Activated CD4-positive, alpha-beta memory T cell treated with anti-CD3 and anti-CD28 coated beads for 36 hours (primary cell): ENCODE data around the gene GDE1. TPM values are rescaled to one million over a fixed set of nuclear protein-coding genes. Genes with fewer than 3 reads are reported as not detected.
"Not testable (repeated sequence)": the region's sequence is repeated elsewhere in the genome, so short reads cannot be mapped to it uniquely, and the experiment has no call there.

Experiments
- CTCF ChIA-PET: fragments of 350-600 bp; sonication (Branson Sonifier 250); formaldehyde crosslinking; loops from one replicate; lab custom pipeline; 2021; ENCODE audit warnings: antibody characterized with exemption, inconsistent platforms; lab: Charles Lee
- POLR2A ChIA-PET: fragments of 350-600 bp; sonication (Branson Sonifier 250); formaldehyde crosslinking; loops from one replicate; lab custom pipeline; 2021; ENCODE audit warnings: antibody characterized with exemption; lab: Charles Lee
- DNase-seq: peaks from one replicate; pipeline ENCODE4 v3.0.0-alpha.2; 2020
- H3K27ac Mint-ChIP-seq: one replicate; pipeline ENCODE4 v1.8.0; 2021; ENCODE audit warnings: mixed read lengths
- H3K27me3 Mint-ChIP-seq: one replicate; pipeline ENCODE4 v1.8.0; 2021; ENCODE audit warnings: mixed read lengths
- H3K36me3 Mint-ChIP-seq: one replicate; pipeline ENCODE4 v1.8.0; 2021; ENCODE audit warnings: mixed read lengths
- H3K4me1 Mint-ChIP-seq: one replicate; pipeline ENCODE4 v1.8.0; 2021; ENCODE audit warnings: low read depth, mixed read lengths
- H3K4me3 Mint-ChIP-seq: one replicate; pipeline ENCODE4 v1.8.0; 2021; ENCODE audit warnings: mild to moderate bottlenecking, mixed read lengths
- H3K9me3 Mint-ChIP-seq: one replicate; pipeline ENCODE4 v1.8.0; 2021; ENCODE audit warnings: mixed read lengths
- intact Hi-C: fragments of 100-400 bp; cut with micrococcal nuclease; formaldehyde crosslinking; loops from one replicate; pipeline ENCODE4 v1.15.1; 2023
- total RNA-seq, 2 experiments: library from RNA; stranded (reverse); gene quantifications; one replicate each; pipeline ENCODE4 v1.2.3, GENCODE V29; 2021

GDE1 gene
- total RNA-seq, 2 experiments from 2014 or later = 18.4 to 19.0 TPM

- H3K27ac Mint-ChIP-seq, POLR2A ChIA-PET, H3K4me1 Mint-ChIP-seq, H3K9me3 Mint-ChIP-seq, DNase-seq, intact Hi-C loops, H3K27me3 Mint-ChIP-seq, H3K4me3 Mint-ChIP-seq: not testable (repeated sequence)
- CTCF ChIA-PET = interaction anchor here (1.1 to 2.1 kb wide), 2 partner anchors 12 to 14 kb away, joined by 3 to 7 read pairs; partner anchors contain the start of gene VPS35L
- H3K36me3 Mint-ChIP-seq = peaks cover 46% of the 10 kb centered on the region
Measured at GRCh38 chr16:19543278-19543996, 21.5 kb upstream of the GDE1 start.

- POLR2A ChIA-PET = no interaction called here
- H3K36me3 Mint-ChIP-seq = peaks cover 45% of the 10 kb centered on the region
- CTCF ChIA-PET = interaction anchor here (0.8 to 2.1 kb wide), 3 partner anchors 13 to 18 kb away, joined by 3 to 7 read pairs (median 3); partner anchors contain the start of gene VPS35L
- no peak for DNase-seq
- intact Hi-C loops = no loop called here
- H3K27ac Mint-ChIP-seq = no peak overlapping the region
- H3K9me3 Mint-ChIP-seq = no peaks in the 10 kb centered on the region
- no peaks in the 10 kb centered on the region for H3K4me1 Mint-ChIP-seq
- no peak overlapping the region for H3K4me3 Mint-ChIP-seq
- H3K27me3 Mint-ChIP-seq = no peaks in the 10 kb centered on the region
Measured at GRCh38 chr16:19542138-19542821, 20.4 kb upstream of the GDE1 start.

GRCh38 chr16:19540241-19540970 lies 18.5 kb upstream of the GDE1 start:
- H3K9me3 Mint-ChIP-seq = no peaks in the 10 kb centered on the region
- CTCF ChIA-PET = interaction anchor here (1.2 kb wide), 1 partner anchor 44 kb away, joined by 3 read pairs; no protein-coding TSS in a partner anchor
- peaks cover 55% of the 10 kb centered on the region for H3K36me3 Mint-ChIP-seq

GRCh38 chr16:19532601-19533000 lies 10.7 kb upstream of the GDE1 start:
- Mint-ChIP-seq H3K4me3 (no peak overlapping the region), H3K4me1 (no peaks in the 10 kb centered on the region), H3K27me3 (no peaks in the 10 kb centered on the region), H3K9me3 (no peaks in the 10 kb centered on the region), H3K27ac (no peak overlapping the region), H3K36me3 (peaks cover 42% of the 10 kb centered on the region)
- ChIA-PET POLR2A (interaction anchor here (1.5 kb wide), 1 partner anchor 8 kb away, joined by 3 read pairs; no protein-coding TSS in a partner anchor), CTCF (no interaction called here)
- no peak for DNase-seq
- intact Hi-C loops = no loop called here

More at GRCh38 chr16:19540241-19540970, 18.5 kb upstream of the GDE1 start:
- H3K4me1 Mint-ChIP-seq = no peaks in the 10 kb centered on the region
- intact Hi-C loops = no loop called here
- POLR2A ChIA-PET = no interaction called here
- DNase-seq = no peak
- no peak overlapping the region for H3K27ac Mint-ChIP-seq
- H3K27me3 Mint-ChIP-seq = no peaks in the 10 kb centered on the region
- H3K4me3 Mint-ChIP-seq = no peak overlapping the region

- Mint-ChIP-seq H3K9me3 (no peaks in the 10 kb centered on the region), H3K27me3 (no peaks in the 10 kb centered on the region), H3K27ac (no peak overlapping the region), H3K4me3 (no peak overlapping the region), H3K4me1 (peaks cover 8% of the 10 kb centered on the region), H3K36me3 (peaks cover 26% of the 10 kb centered on the region)
- intact Hi-C loops = no loop called here
- no peak for DNase-seq
- ChIA-PET POLR2A (no interaction called here), CTCF (interaction anchor here (1.0 kb wide), 1 partner anchor 26 kb away, joined by 4 read pairs; no protein-coding TSS in a partner anchor)
Measured at GRCh38 chr16:19528666-19529065, 6.8 kb upstream of the GDE1 start.

- H3K27me3 Mint-ChIP-seq = no peaks in the 10 kb centered on the region
- no peak for DNase-seq
- H3K36me3 Mint-ChIP-seq = peaks cover 16% of the 10 kb centered on the region
- peaks cover 13% of the 10 kb centered on the region for H3K4me1 Mint-ChIP-seq
- no peak overlapping the region for H3K27ac Mint-ChIP-seq
- H3K4me3 Mint-ChIP-seq = no peak overlapping the region
- intact Hi-C loops = no loop called here
- ChIA-PET POLR2A (interaction anchor here (0.6 kb wide), 1 partner anchor 66 kb away, joined by 3 read pairs; no protein-coding TSS in a partner anchor), CTCF (interaction anchor here (0.6 to 1.1 kb wide), 2 partner anchors 24 to 229 kb away, joined by 3 read pairs; no protein-coding TSS in a partner anchor)
- H3K9me3 Mint-ChIP-seq = no peaks in the 10 kb centered on the region
Measured at GRCh38 chr16:19527161-19527560, 5.3 kb upstream of the GDE1 start.

GRCh38 chr16:19525385-19525723 lies 3.5 kb upstream of the GDE1 start:
- intact Hi-C loops = no loop called here
- peaks cover 14% of the 10 kb centered on the region for H3K36me3 Mint-ChIP-seq
- peak overlapping the region; percentile 89 for H3K4me3 Mint-ChIP-seq
- H3K27me3 Mint-ChIP-seq = no peaks in the 10 kb centered on the region
- no peak for DNase-seq
- H3K9me3 Mint-ChIP-seq = no peaks in the 10 kb centered on the region
- ChIA-PET CTCF (interaction anchor here (0.6 to 4.1 kb wide), 4 partner anchors 22 to 452 kb away, joined by 3 to 35 read pairs (median 9); partner anchors contain the start of gene VPS35L), POLR2A (interaction anchor here (1.4 to 3.7 kb wide), 2 partner anchors 8 to 30 kb away, joined by 3 to 33 read pairs; partner anchors contain the start of gene VPS35L)
- no peak overlapping the region for H3K27ac Mint-ChIP-seq
- H3K4me1 Mint-ChIP-seq = peaks cover 24% of the 10 kb centered on the region

GRCh38 chr16:19524616-19525384 lies 2.9 kb upstream of the GDE1 start:
- ChIA-PET POLR2A (interaction anchor here (0.8 to 3.7 kb wide), 4 partner anchors 8 to 457 kb away, joined by 3 to 33 read pairs (median 3); partner anchors contain the start of genes COQ7 and VPS35L), CTCF (interaction anchor here (0.6 to 4.1 kb wide), 8 partner anchors 17 to 452 kb away, joined by 3 to 35 read pairs (median 3); partner anchors contain the start of gene VPS35L)
- Mint-ChIP-seq H3K36me3 (peaks cover 13% of the 10 kb centered on the region), H3K4me3 (peak overlapping the region; percentile 89), H3K4me1 (peaks cover 27% of the 10 kb centered on the region), H3K9me3 (no peaks in the 10 kb centered on the region), H3K27ac (peak overlapping the region; percentile 64), H3K27me3 (no peaks in the 10 kb centered on the region)
- no peak for DNase-seq
- intact Hi-C loops = loop anchor here (5.0 kb wide), 3 partner anchors 407 to 722 kb away; partner anchors contain the start of genes ARL6IP1 and COQ7

- intact Hi-C loops = loop anchor here (5.0 kb wide), 3 partner anchors 407 to 722 kb away; partner anchors contain the start of genes ARL6IP1 and COQ7
- CTCF ChIA-PET = interaction anchor here (0.6 to 4.1 kb wide), 7 partner anchors 18 to 451 kb away, joined by 3 to 35 read pairs (median 3); partner anchors contain the start of gene VPS35L
- H3K27me3 Mint-ChIP-seq = no peaks in the 10 kb centered on the region
- DNase-seq = no peak
- peaks cover 27% of the 10 kb centered on the region for H3K4me1 Mint-ChIP-seq
- peak overlapping the region; percentile 64 for H3K27ac Mint-ChIP-seq
- H3K4me3 Mint-ChIP-seq = peak overlapping the region; percentile 89
- H3K9me3 Mint-ChIP-seq = no peaks in the 10 kb centered on the region
- peaks cover 11% of the 10 kb centered on the region for H3K36me3 Mint-ChIP-seq
- POLR2A ChIA-PET = interaction anchor here (0.8 to 3.7 kb wide), 4 partner anchors 9 to 457 kb away, joined by 3 to 33 read pairs (median 3); partner anchors contain the start of genes COQ7 and VPS35L
Measured at GRCh38 chr16:19524356-19524615, 2.4 kb upstream of the GDE1 start.

GRCh38 chr16:19523559-19524355 lies 1.9 kb upstream of the GDE1 start, which contains the start of gene CCP110:
CCP110 (plus strand) TSS chr16:19523942; CDS start chr16:19527882, 3,940 bp downstream.
- H3K9me3 Mint-ChIP-seq = no peaks in the 10 kb centered on the region
- DNase-seq = peak; percentile 98
- intact Hi-C loops = loop anchor here (5.0 kb wide), 3 partner anchors 406 to 721 kb away; partner anchors contain the start of genes ARL6IP1 and COQ7
- peaks cover 31% of the 10 kb centered on the region for H3K4me1 Mint-ChIP-seq
- H3K27ac Mint-ChIP-seq = peak within 1 kb of the TSS; percentile 78
- peaks cover 11% of the 10 kb centered on the region for H3K36me3 Mint-ChIP-seq
- CTCF ChIA-PET = interaction anchor here (0.6 to 4.1 kb wide), 6 partner anchors 18 to 451 kb away, joined by 3 to 35 read pairs (median 3); partner anchors contain the start of gene VPS35L
- H3K27me3 Mint-ChIP-seq = no peaks in the 10 kb centered on the region
- peak within 1 kb of the TSS; percentile 89 for H3K4me3 Mint-ChIP-seq
- POLR2A ChIA-PET = interaction anchor here (0.8 to 3.7 kb wide), 4 partner anchors 9 to 456 kb away, joined by 3 to 33 read pairs (median 3); partner anchors contain the start of genes COQ7 and VPS35L
